H1 (cell line): Measurements from ENCODE around the gene PPARD.

ENCODE experiments used
- POLR2A ChIP-seq, 2 experiments: IDR thresholded peaks; 1 replicate in 1 of 2; 2 replicates in 1 of 2; pipeline ENCODE4 v1.6.1; 2011; ENCODE audit warnings: low read depth in 2 of 2, low read length in 2 of 2, mild to moderate bottlenecking in 2 of 2; ENCODE audit errors: control extremely low read depth in 1 of 2
- RFX5 ChIP-seq: IDR thresholded peaks from 2 replicates; pipeline ENCODE4 v1.6.1; 2011; ENCODE audit warnings: low read depth, low read length, improper control_type of control experiment, borderline replicate concordance

- TF ChIP-seq RFX5 (no peak), POLR2A (IDR thresholded peaks at IDR 0.05; ENCODE audit: control extremely low read depth in 1 of 2, low read depth in 2 of 2, low read length in 2 of 2) (no peak)
Observed at GRCh38 chr6:35403544-35404442, 61.4 kb downstream of the PPARD start.
